IMR-90 (cell line): Measurements from ENCODE around the gene SHC2. TPM values are rescaled to one million over a fixed set of nuclear protein-coding genes. Genes with fewer than 3 reads are reported as not detected.

Source experiments
- ATAC-seq: fragments of 200-7000 bp; cut with Tn5 transposase; 2 replicates; pipeline ENCODE4 v1.9.1; 2020; ENCODE audit warnings: low read depth, mild to moderate bottlenecking, moderate library complexity
- BruUV-seq: library from RNA; stranded (reverse); fragments of 400-500 nt; replicated peaks from 2 replicates; lab custom pipeline; 2021; lab: Mats Ljungman, UMichigan
- CTCF ChIA-PET: fragments of 300-600 bp; formaldehyde crosslinking; extraction: SDS; loops from one replicate; lab custom pipeline; 2021; ENCODE audit warnings: antibody characterized with exemption; lab: Yijun Ruan, JAX
- POLR2A ChIA-PET: fragments of 300-600 bp; sonication (Branson Sonifier 250); formaldehyde crosslinking; loops from one replicate; lab custom pipeline; 2022; ENCODE audit warnings: antibody characterized with exemption; ENCODE audit not compliant: unreplicated experiment; lab: Charles Lee
- DNase-seq: peaks from one replicate; pipeline ENCODE4 v3.0.0; 2013
- H2AFZ ChIP-seq: replicated peaks from 2 replicates; pipeline ENCODE3; 2013; ENCODE audit warnings: low read length, mild to moderate bottlenecking; ENCODE audit not compliant: poor library complexity
- H2AK5ac ChIP-seq: 2 replicates; pipeline ENCODE4 v1.6.1; 2013; ENCODE audit warnings: low read depth, low read length, inconsistent platforms
- H2AK9ac ChIP-seq: replicated peaks from 2 replicates; pipeline ENCODE3; 2013; ENCODE audit warnings: mild to moderate bottlenecking, low read depth, low read length, moderate library complexity; ENCODE audit not compliant: poor library complexity
- H2BK120ac ChIP-seq: 2 replicates; pipeline ENCODE4 v1.6.1; 2013; ENCODE audit warnings: low read depth, low read length, inconsistent platforms
- H2BK15ac ChIP-seq: 3 replicates; pipeline ENCODE4 v1.6.1; 2013; ENCODE audit warnings: low read depth, low read length, inconsistent platforms
- H2BK20ac ChIP-seq: 2 replicates; pipeline ENCODE4 v1.6.1; 2013; ENCODE audit warnings: low read depth, mild to moderate bottlenecking, inconsistent platforms, low read length, moderate library complexity
- H2BK5ac ChIP-seq: 2 replicates; pipeline ENCODE4 v1.6.1; 2013; ENCODE audit warnings: mild to moderate bottlenecking, low read depth, low read length, inconsistent platforms; ENCODE audit not compliant: poor library complexity, severe bottlenecking
- H3K14ac ChIP-seq: replicated peaks from 2 replicates; pipeline ENCODE4 v1.6.1; 2013; ENCODE audit warnings: low read depth, low read length, inconsistent platforms
- H3K18ac ChIP-seq: 2 replicates; pipeline ENCODE4 v1.6.1; 2013; ENCODE audit warnings: low read depth, low read length, control low read depth
- H3K23ac ChIP-seq: 2 replicates; pipeline ENCODE4 v1.6.1; 2013; ENCODE audit warnings: low read depth, low read length, inconsistent platforms
- H3K27ac ChIP-seq: 2 replicates; pipeline ENCODE4 v1.5.1; 2013; ENCODE audit warnings: mild to moderate bottlenecking, control low read depth, low read length; ENCODE audit not compliant: insufficient read depth
- H3K27me3 ChIP-seq: 2 replicates; pipeline ENCODE4 v1.6.1; 2013; ENCODE audit warnings: low read length; ENCODE audit not compliant: control insufficient read depth, insufficient read depth
- H3K36me3 ChIP-seq: 2 replicates; pipeline ENCODE4 v1.6.1; 2013; ENCODE audit warnings: low read length, mixed read lengths; ENCODE audit not compliant: control insufficient read depth, insufficient read depth
- H3K4ac ChIP-seq: 2 replicates; pipeline ENCODE4 v1.6.1; 2013; ENCODE audit warnings: low read depth, low read length, inconsistent platforms
- H3K4me1 ChIP-seq: 2 replicates; pipeline ENCODE4 v1.6.1; 2013; ENCODE audit warnings: low read length, mixed read lengths; ENCODE audit not compliant: control insufficient read depth, insufficient read depth
- H3K4me2 ChIP-seq: 2 replicates; pipeline ENCODE4 v1.6.1; 2013; ENCODE audit warnings: low read depth, mild to moderate bottlenecking, control low read depth, low read length, moderate library complexity
- H3K4me3 ChIP-seq: 2 replicates; pipeline ENCODE4 v1.5.1; 2013; ENCODE audit warnings: low read depth, mild to moderate bottlenecking, control low read depth, low read length, moderate library complexity; ENCODE audit not compliant: insufficient read depth
- H3K56ac ChIP-seq: 2 replicates; pipeline ENCODE4 v1.6.1; 2013; ENCODE audit warnings: low read length, inconsistent platforms; ENCODE audit not compliant: insufficient read depth; ENCODE audit errors: extremely low read depth
- H3K79me1 ChIP-seq, 2 experiments: 2 replicates each; pipeline ENCODE4 v1.6.1; 2013; ENCODE audit warnings: low read length in 2 of 2, inconsistent platforms in 1 of 2, low read depth in 1 of 2
- H3K9ac ChIP-seq: 2 replicates; pipeline ENCODE4 v1.6.1; 2013; ENCODE audit warnings: low read depth, low read length, control low read depth
- H3K9me1 ChIP-seq: 2 replicates; pipeline ENCODE4 v1.6.1; 2013; ENCODE audit warnings: low read length, inconsistent platforms; ENCODE audit not compliant: insufficient read depth
- H3K9me3 ChIP-seq: 2 replicates; pipeline ENCODE4 v1.6.1; 2013; ENCODE audit warnings: low read length; ENCODE audit not compliant: control insufficient read depth, insufficient read depth
- H4K20me1 ChIP-seq: 2 replicates; pipeline ENCODE4 v1.6.1; 2013; ENCODE audit warnings: low read length, inconsistent platforms; ENCODE audit not compliant: insufficient read depth
- H4K5ac ChIP-seq: 2 replicates; pipeline ENCODE4 v1.6.1; 2013; ENCODE audit warnings: mild to moderate bottlenecking, low read depth, low read length, control low read depth
- H4K8ac ChIP-seq, 2 experiments: 2 replicates each; pipeline ENCODE4 v1.6.1; 2013; ENCODE audit warnings: low read depth in 2 of 2, low read length in 2 of 2, control low read depth in 1 of 2, inconsistent platforms in 1 of 2
- H4K91ac ChIP-seq: 2 replicates; pipeline ENCODE4 v1.6.1; 2013; ENCODE audit warnings: low read depth, low read length, inconsistent platforms; ENCODE audit not compliant: insufficient read depth
- BHLHE40 ChIP-seq: fragments of 150-350 bp; IDR thresholded peaks from 2 replicates; pipeline ENCODE4 v1.6.1; 2016; ENCODE audit warnings: mild to moderate bottlenecking, low read depth, low read length
- CHD1 ChIP-seq: IDR thresholded peaks from 2 replicates; pipeline ENCODE4 v1.6.1; 2012; ENCODE audit warnings: low read depth, low read length, improper control_type of control experiment
- FOS ChIP-seq: fragments of 150-350 bp; IDR thresholded peaks from 2 replicates; pipeline ENCODE4 v1.6.1; 2016; ENCODE audit warnings: low read depth, low read length
- MAFK ChIP-seq: IDR thresholded peaks from 2 replicates; pipeline ENCODE4 v1.6.1; 2012; ENCODE audit warnings: low read depth, low read length, improper control_type of control experiment
- MAZ ChIP-seq: IDR thresholded peaks from 2 replicates; pipeline ENCODE4 v1.6.1; 2012; ENCODE audit warnings: low read depth, mild to moderate bottlenecking, low read length, improper control_type of control experiment, moderate library complexity, borderline replicate concordance
- MXI1 ChIP-seq: IDR thresholded peaks from 2 replicates; pipeline ENCODE4 v1.6.1; 2012; ENCODE audit warnings: low read depth, mild to moderate bottlenecking, low read length, moderate library complexity, borderline replicate concordance
- NFE2L2 ChIP-seq: fragments of 150-350 bp; IDR thresholded peaks from 2 replicates; pipeline ENCODE4 v1.6.1; 2016; ENCODE audit warnings: low read depth, mild to moderate bottlenecking, low read length
- POLR2A ChIP-seq: IDR thresholded peaks from 2 replicates; pipeline ENCODE4 v1.6.1; 2012; ENCODE audit warnings: mild to moderate bottlenecking, low read depth, low read length
- RAD21 ChIP-seq: IDR thresholded peaks from 2 replicates; pipeline ENCODE4 v1.6.1; 2012; ENCODE audit warnings: low read length, improper control_type of control experiment
- RCOR1 ChIP-seq: IDR thresholded peaks from 2 replicates; pipeline ENCODE4 v1.6.1; 2012; ENCODE audit warnings: mild to moderate bottlenecking, low read length, improper control_type of control experiment; ENCODE audit not compliant: insufficient replicate concordance
- RFX5 ChIP-seq: IDR thresholded peaks from 2 replicates; pipeline ENCODE4 v1.8.0; 2012; ENCODE audit warnings: low read depth, mild to moderate bottlenecking, low read length, moderate library complexity
- SMC3 ChIP-seq: fragments of 150-350 bp; IDR thresholded peaks from 2 replicates; pipeline ENCODE4 v1.6.1; 2016; ENCODE audit warnings: low read depth, mild to moderate bottlenecking, antibody characterized with exemption, low read length, moderate library complexity
- WGBS, 2 experiments: methylation state at CpG; one replicate each; pipeline versions ENCODE4 v1.1.5 to v1.1.7; 2013; ENCODE audit warnings: missing lambda C conversion rate in 2 of 2; ENCODE audit not compliant: insufficient read length in 1 of 2; ENCODE audit errors: extremely low coverage in 2 of 2; 5-methylcytosine and 5-hydroxymethylcytosine counted together
- dilution Hi-C: fragments of 300-500 bp; cut with HindIII; formaldehyde crosslinking; loops from one replicate; pipeline ENCODE4 v1.14.3; 2018; ENCODE audit warnings: low sequenced_read_pairs; ENCODE audit not compliant: unreplicated experiment
- in situ Hi-C: fragments of 300-500 bp; cut with MboI; formaldehyde crosslinking; loops from 3 replicates; pipeline ENCODE4 v1.14.3; 2019; ENCODE audit warnings: low sequenced_read_pairs, inconsistent platforms, mixed read lengths
- intact Hi-C: fragments of 100-400 bp; cut with micrococcal nuclease; formaldehyde crosslinking; loops from 2 replicates; pipeline ENCODE4 v1.10.0; 2022
- polyA plus RNA-seq, 3 experiments: library from polyadenylated mRNA; depleted of rRNA; stranded (reverse); fragments of >200 nt; gene quantifications; 2 replicates each; pipeline ENCODE4 v1.2.3, GENCODE V29; 2012; ENCODE audit warnings: low replicate concordance in 1 of 3
- total RNA-seq: library from RNA; depleted of rRNA; stranded (reverse); fragments of >200 nt; gene quantifications from 2 replicates; pipeline ENCODE4 v1.2.3, GENCODE V29; 2012
- TF ChIP-seq, protein P1 (sequence below): fragments of 150-350 bp; IDR thresholded peaks from 2 replicates; pipeline ENCODE4 v1.6.1; 2016; ENCODE audit warnings: low read depth, mild to moderate bottlenecking, low read length, moderate library complexity, borderline replicate concordance
- TF ChIP-seq, protein P2 (sequence below): fragments of 150-350 bp; IDR thresholded peaks from 2 replicates; pipeline ENCODE4 v1.6.1; 2017; ENCODE audit warnings: mild to moderate bottlenecking, antibody characterized with exemption, low read length, low read depth
- TF ChIP-seq, protein P3 (sequence below): conservative IDR thresholded peaks from 2 replicates; pipeline ENCODE4 v1.5.1; 2012; ENCODE audit warnings: mild to moderate bottlenecking, low read depth, low read length, improper control_type of control experiment

The SHC2 gene
- total and polyA plus RNA-seq, 2 of the 4 experiments (the other 2 are of a cell fraction), result 0.68 TPM; not detected in 1

DNA sequence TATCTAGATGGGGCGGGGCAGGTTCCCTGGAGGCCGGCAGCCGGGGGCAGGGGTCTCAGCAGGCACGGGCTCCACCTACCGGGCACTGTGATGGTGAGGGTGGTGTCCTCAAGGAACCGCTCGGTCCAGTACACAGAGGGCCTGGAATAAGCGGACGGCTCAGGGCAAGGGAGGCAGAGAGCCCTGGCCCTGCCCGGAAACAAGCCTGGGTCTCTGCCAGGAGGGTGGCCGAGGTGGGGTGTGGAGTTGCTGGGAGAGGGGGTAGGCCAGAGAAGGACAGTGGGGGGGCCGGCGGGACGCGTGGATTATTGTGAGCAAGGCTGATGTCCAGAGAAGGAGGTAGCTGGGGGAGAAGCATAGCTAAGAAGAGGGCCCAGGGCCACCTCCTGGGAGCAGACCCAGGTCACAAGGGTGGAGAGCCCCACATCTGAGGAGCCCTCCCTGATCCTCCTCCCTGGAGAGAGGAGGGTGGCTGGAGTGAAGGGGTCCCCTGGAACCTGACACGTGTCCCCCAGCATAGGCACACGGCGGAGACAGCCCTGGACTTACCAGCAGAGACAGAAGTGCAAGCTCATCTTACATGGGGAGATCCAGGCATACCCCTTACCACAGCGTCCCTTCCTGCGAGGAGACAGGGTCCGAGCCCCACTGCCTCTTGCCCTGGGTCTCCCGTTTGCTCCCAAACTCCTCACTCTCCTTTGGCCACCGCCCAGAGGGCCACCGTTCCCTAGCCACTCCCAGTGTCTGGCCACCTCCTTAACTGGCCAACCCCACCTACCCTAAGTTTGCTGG, 87.2 kb downstream of the SHC2 start:
- Histone ChIP-seq H4K91ac (no peak overlapping the region), H3K23ac (no peak overlapping the region), H3K4me1 (peaks cover 1% of the 10 kb centered on the region; the same call in 1 of the 2 replicates), H4K5ac (no peak overlapping the region), H2BK20ac (no peak overlapping the region), H3K27me3 (peaks cover 57% of the 10 kb centered on the region), H2AFZ (peak overlapping the region; percentile 21), H3K4me3 (no peak overlapping the region), H3K56ac (no peak overlapping the region), H3K18ac (no peak overlapping the region), H3K4ac (no peak overlapping the region), H2BK15ac (no peak overlapping the region), H3K9ac (no peak overlapping the region), H2BK120ac (no peak overlapping the region), H4K20me1 (no peaks in the 10 kb centered on the region), H3K9me1 (no peaks in the 10 kb centered on the region), H3K9me3 (no peaks in the 10 kb centered on the region), H2AK9ac (no peak overlapping the region), H4K8ac (no peak overlapping the region), H3K36me3 (no peaks in the 10 kb centered on the region), H2BK5ac (no peak overlapping the region), H3K4me2 (no peak overlapping the region), H2AK5ac (no peak overlapping the region), H3K14ac (no peak overlapping the region), H3K27ac (no peak overlapping the region), H3K79me1 (no peaks in the 10 kb centered on the region)
- ChIA-PET POLR2A (no interaction called here), CTCF (no interaction called here)
- DNase-seq, result no peak
- no peak for ATAC-seq
- BruUV-seq, result no TSS peak
- dilution Hi-C loops, result no loop called here
- in situ Hi-C loops, result no loop called here
- WGBS, 2 experiments, result 79% methylated on average over 10 of the region's 24 CpGs; no CpG with 5 or more reads in 1 of the 2 experiments
- intact Hi-C loops, result no loop called here
- TF ChIP-seq MAFK (no peak), POLR2A (no peak), MAZ (no peak), RAD21 (no peak), CHD1 (no peak), MXI1 (no peak), RFX5 (no peak), BHLHE40 (no peak), FOS (no peak), NFE2L2 (no peak), RCOR1 (no peak), SMC3 (no peak)
- TF ChIP-seq, protein P1, sequence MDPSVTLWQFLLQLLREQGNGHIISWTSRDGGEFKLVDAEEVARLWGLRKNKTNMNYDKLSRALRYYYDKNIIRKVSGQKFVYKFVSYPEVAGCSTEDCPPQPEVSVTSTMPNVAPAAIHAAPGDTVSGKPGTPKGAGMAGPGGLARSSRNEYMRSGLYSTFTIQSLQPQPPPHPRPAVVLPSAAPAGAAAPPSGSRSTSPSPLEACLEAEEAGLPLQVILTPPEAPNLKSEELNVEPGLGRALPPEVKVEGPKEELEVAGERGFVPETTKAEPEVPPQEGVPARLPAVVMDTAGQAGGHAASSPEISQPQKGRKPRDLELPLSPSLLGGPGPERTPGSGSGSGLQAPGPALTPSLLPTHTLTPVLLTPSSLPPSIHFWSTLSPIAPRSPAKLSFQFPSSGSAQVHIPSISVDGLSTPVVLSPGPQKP, result no peak
- TF ChIP-seq, protein P2, sequence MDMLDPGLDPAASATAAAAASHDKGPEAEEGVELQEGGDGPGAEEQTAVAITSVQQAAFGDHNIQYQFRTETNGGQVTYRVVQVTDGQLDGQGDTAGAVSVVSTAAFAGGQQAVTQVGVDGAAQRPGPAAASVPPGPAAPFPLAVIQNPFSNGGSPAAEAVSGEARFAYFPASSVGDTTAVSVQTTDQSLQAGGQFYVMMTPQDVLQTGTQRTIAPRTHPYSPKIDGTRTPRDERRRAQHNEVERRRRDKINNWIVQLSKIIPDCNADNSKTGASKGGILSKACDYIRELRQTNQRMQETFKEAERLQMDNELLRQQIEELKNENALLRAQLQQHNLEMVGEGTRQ, result no peak
- TF ChIP-seq, protein P3, sequence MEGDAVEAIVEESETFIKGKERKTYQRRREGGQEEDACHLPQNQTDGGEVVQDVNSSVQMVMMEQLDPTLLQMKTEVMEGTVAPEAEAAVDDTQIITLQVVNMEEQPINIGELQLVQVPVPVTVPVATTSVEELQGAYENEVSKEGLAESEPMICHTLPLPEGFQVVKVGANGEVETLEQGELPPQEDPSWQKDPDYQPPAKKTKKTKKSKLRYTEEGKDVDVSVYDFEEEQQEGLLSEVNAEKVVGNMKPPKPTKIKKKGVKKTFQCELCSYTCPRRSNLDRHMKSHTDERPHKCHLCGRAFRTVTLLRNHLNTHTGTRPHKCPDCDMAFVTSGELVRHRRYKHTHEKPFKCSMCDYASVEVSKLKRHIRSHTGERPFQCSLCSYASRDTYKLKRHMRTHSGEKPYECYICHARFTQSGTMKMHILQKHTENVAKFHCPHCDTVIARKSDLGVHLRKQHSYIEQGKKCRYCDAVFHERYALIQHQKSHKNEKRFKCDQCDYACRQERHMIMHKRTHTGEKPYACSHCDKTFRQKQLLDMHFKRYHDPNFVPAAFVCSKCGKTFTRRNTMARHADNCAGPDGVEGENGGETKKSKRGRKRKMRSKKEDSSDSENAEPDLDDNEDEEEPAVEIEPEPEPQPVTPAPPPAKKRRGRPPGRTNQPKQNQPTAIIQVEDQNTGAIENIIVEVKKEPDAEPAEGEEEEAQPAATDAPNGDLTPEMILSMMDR, result no peak
